HG03196 (cell line): ENCODE data around the gene ART3.
A peak's percentile ranks its signal among the peaks of the same experiment; 100 is the strongest.

Experiments
- ATAC-seq: cut with Tn5 transposase; IDR thresholded peaks from one replicate; pipeline ENCODE4 v1.9.1; 2021; ENCODE audit not compliant: unreplicated experiment

The ART3 gene

GRCh38 chr4:76067652-76068286 lies 6.7 kb upstream of the ART3 start:
- ATAC-seq, result peak; percentile 70

- ATAC-seq, result no peak
These were observed 1.7 kb upstream of the ART3 start for GRCh38 chr4:76072760-76073159.

- no peak for ATAC-seq
These were observed 588 bp downstream of the ART3 start for GRCh38 chr4:76074993-76075600.

- no peak for ATAC-seq
These were observed 3.6 kb downstream of the ART3 start for GRCh38 chr4:76078033-76078613.

- ATAC-seq, result no peak
These were observed 9.0 kb downstream of the ART3 start for GRCh38 chr4:76083386-76083988.

GRCh38 chr4:76084542-76084941 lies 10.0 kb downstream of the ART3 start:
- no peak for ATAC-seq

- no peak for ATAC-seq
These were observed 12.7 kb downstream of the ART3 start for GRCh38 chr4:76087007-76087769.

- no peak for ATAC-seq
These were observed 14.2 kb downstream of the ART3 start for GRCh38 chr4:76088719-76089118.

- ATAC-seq, result no peak
These were observed 15.8 kb downstream of the ART3 start for GRCh38 chr4:76090241-76090691.

GRCh38 chr4:76091052-76091451 lies 16.5 kb downstream of the ART3 start:
- ATAC-seq, result no peak

GRCh38 chr4:76095568-76095967 lies 21.1 kb downstream of the ART3 start:
- ATAC-seq, result no peak

GRCh38 chr4:76096076-76096475 lies 21.6 kb downstream of the ART3 start:
- ATAC-seq, result no peak

- ATAC-seq, result no peak
These were observed 31.1 kb downstream of the ART3 start for GRCh38 chr4:76105652-76106051.

- no peak for ATAC-seq
These were observed 31.9 kb downstream of the ART3 start for GRCh38 chr4:76106442-76106841.

- no peak for ATAC-seq
These were observed 34.1 kb downstream of the ART3 start for GRCh38 chr4:76108467-76109181.

- no peak for ATAC-seq
These were observed 42.3 kb downstream of the ART3 start for GRCh38 chr4:76116821-76117220.

GRCh38 chr4:76117536-76117935 lies 43.0 kb downstream of the ART3 start:
- no peak for ATAC-seq

- ATAC-seq, result no peak
These were observed 45.7 kb downstream of the ART3 start for GRCh38 chr4:76120199-76120598.

- no peak for ATAC-seq
These were observed 51.3 kb downstream of the ART3 start for GRCh38 chr4:76125816-76126215.

GRCh38 chr4:76127754-76128153 lies 53.2 kb downstream of the ART3 start:
- no peak for ATAC-seq

GRCh38 chr4:76141241-76141640 lies 66.7 kb downstream of the ART3 start:
- no peak for ATAC-seq
